SK-N-SH (cell line): ENCODE results near the gene INSM2.

Experiments
- EP300 ChIP-seq, 2 experiments: IDR thresholded peaks; 2 replicates each; pipeline versions ENCODE4 v1.4.0 to v1.6.1; 2012; ENCODE audit warnings: borderline replicate concordance in 1 of 2, low read depth in 1 of 2, low read length in 1 of 2
- JUND ChIP-seq: IDR thresholded peaks from 2 replicates; pipeline ENCODE4 v1.4.0; 2012
- MXI1 ChIP-seq: IDR thresholded peaks from 2 replicates; pipeline ENCODE4 v1.6.1; 2012; ENCODE audit warnings: mild to moderate bottlenecking, low read depth, low read length, improper control_type of control experiment
- NFIC ChIP-seq: IDR thresholded peaks from 2 replicates; pipeline ENCODE4 v1.4.0; 2012; ENCODE audit warnings: borderline replicate concordance
- POLR2AphosphoS5 ChIP-seq: IDR thresholded peaks from 2 replicates; pipeline ENCODE4 v1.6.1; 2012; ENCODE audit warnings: low read depth, low read length
- TAF1 ChIP-seq: IDR thresholded peaks from 2 replicates; pipeline ENCODE4 v1.6.1; 2012; ENCODE audit warnings: low read depth, mild to moderate bottlenecking, low read length, moderate library complexity, borderline replicate concordance
- TEAD4 ChIP-seq: IDR thresholded peaks from 2 replicates; pipeline ENCODE4 v1.4.0; 2012; ENCODE audit warnings: mild to moderate bottlenecking, borderline replicate concordance; ENCODE audit not compliant: insufficient read depth
- YY1 ChIP-seq: IDR thresholded peaks from 2 replicates; pipeline ENCODE4 v1.4.0; 2012; ENCODE audit warnings: low read depth, mild to moderate bottlenecking
- TF ChIP-seq, protein P1 (sequence below): fragments of 200-600 bp; sonication (generic); IDR thresholded peaks from 2 replicates; pipeline ENCODE4 v1.6.1; 2017; ENCODE audit warnings: antibody characterized with exemption, mild to moderate bottlenecking, moderate library complexity
- TF ChIP-seq, protein P2 (sequence below): IDR thresholded peaks from 2 replicates; pipeline ENCODE4 v1.4.0; 2012; ENCODE audit warnings: low read depth

DNA sequence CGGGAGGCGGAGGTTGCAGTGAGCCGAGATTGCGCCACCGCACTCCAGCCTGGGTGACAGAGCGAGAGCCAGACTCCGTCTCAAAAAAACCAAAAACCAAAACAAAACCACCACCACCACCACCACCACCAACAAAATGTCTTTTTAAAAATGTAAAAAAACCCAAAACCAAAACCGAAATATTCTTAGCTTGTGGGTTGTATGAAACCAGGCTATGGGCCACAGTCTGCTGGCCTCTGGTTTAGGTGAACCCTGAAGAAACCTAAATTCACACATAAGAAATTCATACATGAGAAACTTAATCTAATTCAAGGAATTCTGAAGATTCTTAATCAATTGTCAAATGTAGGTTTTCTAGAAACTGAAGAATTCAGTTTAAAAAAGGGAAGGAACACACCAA lies 37.6 kb downstream of the INSM2 start:
- TF ChIP-seq, protein P1, sequence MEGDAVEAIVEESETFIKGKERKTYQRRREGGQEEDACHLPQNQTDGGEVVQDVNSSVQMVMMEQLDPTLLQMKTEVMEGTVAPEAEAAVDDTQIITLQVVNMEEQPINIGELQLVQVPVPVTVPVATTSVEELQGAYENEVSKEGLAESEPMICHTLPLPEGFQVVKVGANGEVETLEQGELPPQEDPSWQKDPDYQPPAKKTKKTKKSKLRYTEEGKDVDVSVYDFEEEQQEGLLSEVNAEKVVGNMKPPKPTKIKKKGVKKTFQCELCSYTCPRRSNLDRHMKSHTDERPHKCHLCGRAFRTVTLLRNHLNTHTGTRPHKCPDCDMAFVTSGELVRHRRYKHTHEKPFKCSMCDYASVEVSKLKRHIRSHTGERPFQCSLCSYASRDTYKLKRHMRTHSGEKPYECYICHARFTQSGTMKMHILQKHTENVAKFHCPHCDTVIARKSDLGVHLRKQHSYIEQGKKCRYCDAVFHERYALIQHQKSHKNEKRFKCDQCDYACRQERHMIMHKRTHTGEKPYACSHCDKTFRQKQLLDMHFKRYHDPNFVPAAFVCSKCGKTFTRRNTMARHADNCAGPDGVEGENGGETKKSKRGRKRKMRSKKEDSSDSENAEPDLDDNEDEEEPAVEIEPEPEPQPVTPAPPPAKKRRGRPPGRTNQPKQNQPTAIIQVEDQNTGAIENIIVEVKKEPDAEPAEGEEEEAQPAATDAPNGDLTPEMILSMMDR, result no peak
- TF ChIP-seq POLR2AphosphoS5 (no peak), YY1 (no peak), TAF1 (no peak), EP300 (IDR thresholded peaks at IDR 0.05; ENCODE audit: borderline replicate concordance in 1 of 2, low read depth in 1 of 2, low read length in 1 of 2) (no peak), TEAD4 (no peak), JUND (no peak), NFIC (no peak), MXI1 (no peak)
- TF ChIP-seq, protein P2, sequence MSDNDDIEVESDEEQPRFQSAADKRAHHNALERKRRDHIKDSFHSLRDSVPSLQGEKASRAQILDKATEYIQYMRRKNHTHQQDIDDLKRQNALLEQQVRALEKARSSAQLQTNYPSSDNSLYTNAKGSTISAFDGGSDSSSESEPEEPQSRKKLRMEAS, result no peak
